Measurements from ENCODE around the gene TXLNB.
"Not testable (repeated sequence)": the region's sequence is repeated elsewhere in the genome, so short reads cannot be mapped to it uniquely, and the experiment has no call there.

DNA sequence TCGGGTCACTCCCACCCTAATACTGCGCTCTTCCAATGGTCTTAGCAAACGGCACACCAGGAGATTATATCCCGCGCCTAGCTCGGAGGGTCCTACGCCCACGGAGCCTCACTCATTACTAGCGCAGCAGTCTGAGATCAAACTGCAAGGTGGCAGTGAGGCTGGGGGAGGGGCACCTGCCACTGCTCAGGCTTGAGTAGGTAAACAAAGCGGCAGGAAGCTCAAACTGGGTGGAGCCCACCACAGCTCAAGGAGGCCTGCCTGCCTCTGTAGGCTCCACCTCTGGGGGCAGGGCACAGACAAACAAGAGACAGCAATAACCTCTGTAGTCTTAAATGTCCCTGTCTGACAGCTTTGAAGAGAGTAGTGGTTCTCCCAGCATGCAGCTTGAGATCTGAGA, 81.0 kb downstream of the TXLNB start:
- TF ChIP-seq, protein P1, sequence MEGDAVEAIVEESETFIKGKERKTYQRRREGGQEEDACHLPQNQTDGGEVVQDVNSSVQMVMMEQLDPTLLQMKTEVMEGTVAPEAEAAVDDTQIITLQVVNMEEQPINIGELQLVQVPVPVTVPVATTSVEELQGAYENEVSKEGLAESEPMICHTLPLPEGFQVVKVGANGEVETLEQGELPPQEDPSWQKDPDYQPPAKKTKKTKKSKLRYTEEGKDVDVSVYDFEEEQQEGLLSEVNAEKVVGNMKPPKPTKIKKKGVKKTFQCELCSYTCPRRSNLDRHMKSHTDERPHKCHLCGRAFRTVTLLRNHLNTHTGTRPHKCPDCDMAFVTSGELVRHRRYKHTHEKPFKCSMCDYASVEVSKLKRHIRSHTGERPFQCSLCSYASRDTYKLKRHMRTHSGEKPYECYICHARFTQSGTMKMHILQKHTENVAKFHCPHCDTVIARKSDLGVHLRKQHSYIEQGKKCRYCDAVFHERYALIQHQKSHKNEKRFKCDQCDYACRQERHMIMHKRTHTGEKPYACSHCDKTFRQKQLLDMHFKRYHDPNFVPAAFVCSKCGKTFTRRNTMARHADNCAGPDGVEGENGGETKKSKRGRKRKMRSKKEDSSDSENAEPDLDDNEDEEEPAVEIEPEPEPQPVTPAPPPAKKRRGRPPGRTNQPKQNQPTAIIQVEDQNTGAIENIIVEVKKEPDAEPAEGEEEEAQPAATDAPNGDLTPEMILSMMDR (IDR thresholded peaks at IDR 0.05; ENCODE audit: insufficient read depth, low read length): not testable (repeated sequence)
- not testable (repeated sequence) for TF ChIP-seq POLR2AphosphoS5 (IDR thresholded peaks at IDR 0.05; ENCODE audit: low read depth)
- TF ChIP-seq, protein P2, sequence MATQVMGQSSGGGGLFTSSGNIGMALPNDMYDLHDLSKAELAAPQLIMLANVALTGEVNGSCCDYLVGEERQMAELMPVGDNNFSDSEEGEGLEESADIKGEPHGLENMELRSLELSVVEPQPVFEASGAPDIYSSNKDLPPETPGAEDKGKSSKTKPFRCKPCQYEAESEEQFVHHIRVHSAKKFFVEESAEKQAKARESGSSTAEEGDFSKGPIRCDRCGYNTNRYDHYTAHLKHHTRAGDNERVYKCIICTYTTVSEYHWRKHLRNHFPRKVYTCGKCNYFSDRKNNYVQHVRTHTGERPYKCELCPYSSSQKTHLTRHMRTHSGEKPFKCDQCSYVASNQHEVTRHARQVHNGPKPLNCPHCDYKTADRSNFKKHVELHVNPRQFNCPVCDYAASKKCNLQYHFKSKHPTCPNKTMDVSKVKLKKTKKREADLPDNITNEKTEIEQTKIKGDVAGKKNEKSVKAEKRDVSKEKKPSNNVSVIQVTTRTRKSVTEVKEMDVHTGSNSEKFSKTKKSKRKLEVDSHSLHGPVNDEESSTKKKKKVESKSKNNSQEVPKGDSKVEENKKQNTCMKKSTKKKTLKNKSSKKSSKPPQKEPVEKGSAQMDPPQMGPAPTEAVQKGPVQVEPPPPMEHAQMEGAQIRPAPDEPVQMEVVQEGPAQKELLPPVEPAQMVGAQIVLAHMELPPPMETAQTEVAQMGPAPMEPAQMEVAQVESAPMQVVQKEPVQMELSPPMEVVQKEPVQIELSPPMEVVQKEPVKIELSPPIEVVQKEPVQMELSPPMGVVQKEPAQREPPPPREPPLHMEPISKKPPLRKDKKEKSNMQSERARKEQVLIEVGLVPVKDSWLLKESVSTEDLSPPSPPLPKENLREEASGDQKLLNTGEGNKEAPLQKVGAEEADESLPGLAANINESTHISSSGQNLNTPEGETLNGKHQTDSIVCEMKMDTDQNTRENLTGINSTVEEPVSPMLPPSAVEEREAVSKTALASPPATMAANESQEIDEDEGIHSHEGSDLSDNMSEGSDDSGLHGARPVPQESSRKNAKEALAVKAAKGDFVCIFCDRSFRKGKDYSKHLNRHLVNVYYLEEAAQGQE (IDR thresholded peaks at IDR 0.05; ENCODE audit: insufficient replicate concordance, low read depth): not testable (repeated sequence)
